Transverse colon (tissue), 4 donors: Measurements from ENCODE around the gene ZFAND3. TPM values are rescaled to one million over a fixed set of nuclear protein-coding genes. Genes with fewer than 3 reads are reported as not detected.

Source experiments
- DNase-seq: peaks from one replicate; pipeline ENCODE4 v3.0.0-alpha.2; 2019
- H3K27ac ChIP-seq, 4 donors: fragments of 200-600 bp; sonication (generic); 2 replicates each; pipeline ENCODE4 v1.5.1; 2016 to 2018; ENCODE audit warnings: inconsistent platforms in 4 of 4
- H3K27me3 ChIP-seq: fragments of 200-600 bp; sonication (generic); 2 replicates; pipeline ENCODE4 v1.5.1; 2017; ENCODE audit warnings: inconsistent platforms
- H3K36me3 ChIP-seq, 4 donors: fragments of 200-600 bp; sonication (generic); 2 replicates each; pipeline ENCODE4 v1.5.1; 2017 to 2019; ENCODE audit warnings: inconsistent platforms in 4 of 4
- H3K4me1 ChIP-seq, 4 donors: fragments of 200-600 bp; sonication (generic); 2 replicates each; pipeline ENCODE4 v1.5.1; 2017 to 2020; ENCODE audit warnings: inconsistent platforms in 4 of 4
- H3K4me3 ChIP-seq, 4 donors: fragments of 200-600 bp; sonication (generic); 1 replicate in 1 of 4; 2 replicates in 3 of 4; pipeline versions ENCODE4 v1.5.1 to v1.6.1; 2017 to 2019; ENCODE audit warnings: inconsistent platforms in 4 of 4
- H3K9me3 ChIP-seq, 2 donors: fragments of 200-600 bp; sonication (generic); 2 replicates each; pipeline ENCODE4 v1.5.1; 2017 to 2019; ENCODE audit warnings: inconsistent platforms in 2 of 2
- EP300 ChIP-seq: sonication (generic); formaldehyde crosslinking; IDR thresholded peaks from one replicate; pipeline ENCODE4 v1.6.1; 2017; ENCODE audit warnings: antibody characterized with exemption, low read depth
- POLR2A ChIP-seq: fragments of 450-650 bp; IDR thresholded peaks from one replicate; pipeline ENCODE4 v1.6.1; 2016; ENCODE audit warnings: antibody characterized with exemption, mild to moderate bottlenecking, moderate library complexity
- POLR2AphosphoS5 ChIP-seq, 3 donors: sonication (generic); formaldehyde crosslinking; IDR thresholded peaks; one replicate each; pipeline ENCODE4 v1.6.1; 2016; ENCODE audit warnings: antibody characterized with exemption in 3 of 3
- WGBS, 2 donors: methylation state at CpG; one replicate each; pipeline ENCODE4 v1.1.5; 2018; ENCODE audit warnings: low coverage in 1 of 2; 5-methylcytosine and 5-hydroxymethylcytosine counted together
- in situ Hi-C, 4 donors: fragments of 200-750 bp; cut with MboI; loops; one replicate each; pipeline versions ENCODE4 v1.15.0 to v1.15.1; 2017; ENCODE audit warnings: low sequenced_read_pairs in 3 of 4, low pct_ligation_motif_present in 1 of 4, low pct_unique_long_range_greater_than_20kb in 1 of 4
- intact Hi-C: fragments of 100-400 bp; cut with DNase I; formaldehyde crosslinking; loops from one replicate; pipeline ENCODE4 v1.15.1; 2023; ENCODE audit warnings: low total_unique reads
- total RNA-seq, 4 donors: library from RNA; depleted of rRNA; stranded (reverse); fragments of >200 nt; gene quantifications; one replicate each; pipeline ENCODE4 v1.1.0, GENCODE V29; 2016
- TF ChIP-seq, protein P1 (sequence below), 5 experiments: fragments of 200-600 bp in 3 of 5; fragments of 450-650 bp in 2 of 5; sonication (generic) in 3 of 5; IDR thresholded peaks; 1 replicate in 2 of 5; 2 replicates in 3 of 5; pipeline ENCODE4 v1.5.1; 2016 to 2017; ENCODE audit warnings: antibody characterized with exemption in 5 of 5, inconsistent platforms in 3 of 5, mild to moderate bottlenecking in 2 of 5, moderate library complexity in 1 of 5

Gene ZFAND3
- total RNA-seq, 4 donors from 2014 or later, result 20.5 to 83.4 (median 36.5) TPM

DNA sequence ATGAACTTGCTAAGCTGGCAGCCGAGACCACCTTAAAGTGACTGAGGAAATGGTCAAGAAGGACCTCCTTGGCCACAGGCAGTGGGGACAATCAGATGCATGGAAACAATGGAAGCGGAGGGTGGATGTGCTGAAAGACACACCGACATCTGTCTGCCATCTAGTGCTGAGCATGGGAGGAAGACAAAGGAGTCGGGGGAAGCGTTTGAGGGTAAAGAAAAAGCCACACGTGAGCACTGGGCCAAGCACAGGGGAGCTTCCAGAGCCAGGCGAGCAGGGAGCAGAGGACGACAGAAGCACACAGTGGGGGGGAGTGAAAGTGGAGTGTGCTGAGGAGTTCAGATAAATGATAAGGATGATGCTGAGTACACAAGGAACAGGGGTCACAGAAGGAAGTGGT is 367.8 kb downstream of the ZFAND3 start:
- no peak for DNase-seq
- in situ Hi-C loops, result no loop called here
- H3K4me3 ChIP-seq, result no peak overlapping the region
- TF ChIP-seq, protein P1, sequence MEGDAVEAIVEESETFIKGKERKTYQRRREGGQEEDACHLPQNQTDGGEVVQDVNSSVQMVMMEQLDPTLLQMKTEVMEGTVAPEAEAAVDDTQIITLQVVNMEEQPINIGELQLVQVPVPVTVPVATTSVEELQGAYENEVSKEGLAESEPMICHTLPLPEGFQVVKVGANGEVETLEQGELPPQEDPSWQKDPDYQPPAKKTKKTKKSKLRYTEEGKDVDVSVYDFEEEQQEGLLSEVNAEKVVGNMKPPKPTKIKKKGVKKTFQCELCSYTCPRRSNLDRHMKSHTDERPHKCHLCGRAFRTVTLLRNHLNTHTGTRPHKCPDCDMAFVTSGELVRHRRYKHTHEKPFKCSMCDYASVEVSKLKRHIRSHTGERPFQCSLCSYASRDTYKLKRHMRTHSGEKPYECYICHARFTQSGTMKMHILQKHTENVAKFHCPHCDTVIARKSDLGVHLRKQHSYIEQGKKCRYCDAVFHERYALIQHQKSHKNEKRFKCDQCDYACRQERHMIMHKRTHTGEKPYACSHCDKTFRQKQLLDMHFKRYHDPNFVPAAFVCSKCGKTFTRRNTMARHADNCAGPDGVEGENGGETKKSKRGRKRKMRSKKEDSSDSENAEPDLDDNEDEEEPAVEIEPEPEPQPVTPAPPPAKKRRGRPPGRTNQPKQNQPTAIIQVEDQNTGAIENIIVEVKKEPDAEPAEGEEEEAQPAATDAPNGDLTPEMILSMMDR (IDR thresholded peaks at IDR 0.05), result no peak
- TF ChIP-seq EP300, result no peak
- TF ChIP-seq POLR2AphosphoS5 (IDR thresholded peaks at IDR 0.05), result no peak
- no peak for TF ChIP-seq POLR2A
- H3K27me3 ChIP-seq, result no peaks in the 10 kb centered on the region
- intact Hi-C loops, result no loop called here
- H3K4me1 ChIP-seq, result no peaks in the 10 kb centered on the region
- no peaks in the 10 kb centered on the region for H3K36me3 ChIP-seq
- WGBS, 2 donors, result 76 to 79% methylated on average over 3 to 8 of the region's 8 CpGs
- H3K27ac ChIP-seq, result no peak overlapping the region
- no peaks in the 10 kb centered on the region for H3K9me3 ChIP-seq

DNA sequence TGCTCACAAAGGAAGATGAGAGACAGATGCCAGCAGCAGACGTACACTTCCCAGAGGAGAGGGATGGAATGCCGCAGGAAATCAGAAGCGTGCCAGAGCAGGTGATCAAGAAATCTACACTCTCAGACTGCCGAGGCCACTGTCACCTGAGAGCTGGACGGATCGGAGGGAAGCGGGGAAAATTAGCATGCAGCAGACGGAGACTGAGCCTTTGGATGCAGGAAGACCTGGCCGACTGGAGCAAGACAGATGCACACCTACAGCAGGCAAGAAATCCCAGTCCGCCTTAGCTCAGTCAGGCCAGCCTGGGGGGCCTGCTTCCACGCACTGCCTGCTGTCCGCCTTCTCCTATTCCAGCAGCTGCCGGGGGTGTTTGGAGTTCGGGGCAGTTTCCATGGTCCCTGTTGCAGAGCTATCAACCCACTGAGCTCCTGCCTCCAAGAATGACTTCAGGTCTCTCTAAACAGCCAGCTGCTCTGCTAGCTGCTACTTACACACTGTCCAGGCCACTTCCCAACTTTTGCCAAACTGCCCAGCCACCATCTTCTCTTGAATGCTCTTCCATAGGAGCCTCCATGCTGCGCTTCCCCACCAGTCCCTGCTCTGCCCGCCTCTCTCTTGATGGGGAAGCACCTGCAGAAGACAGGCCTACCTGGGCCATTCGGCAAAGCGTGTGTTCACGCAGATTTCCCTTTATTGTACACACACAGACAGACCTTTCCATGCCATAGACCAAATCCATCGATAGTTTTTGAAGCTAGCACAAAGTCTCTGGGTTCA is 368.5 kb downstream of the ZFAND3 start:
- Histone ChIP-seq H3K27ac (no peak overlapping the region), H3K36me3 (no peaks in the 10 kb centered on the region), H3K4me1 (no peaks in the 10 kb centered on the region), H3K4me3 (no peak overlapping the region), H3K9me3 (no peaks in the 10 kb centered on the region), H3K27me3 (no peaks in the 10 kb centered on the region)
- in situ Hi-C loops, result no loop called here
- DNase-seq, result no peak
- WGBS, 2 donors, result 95 to 96% methylated on average over 14 to 20 of the region's 20 CpGs
- intact Hi-C loops, result no loop called here
- TF ChIP-seq POLR2AphosphoS5 (IDR thresholded peaks at IDR 0.05) (no peak), POLR2A (no peak), EP300 (no peak)
- TF ChIP-seq, protein P1 (IDR thresholded peaks at IDR 0.05), result no peak

DNA sequence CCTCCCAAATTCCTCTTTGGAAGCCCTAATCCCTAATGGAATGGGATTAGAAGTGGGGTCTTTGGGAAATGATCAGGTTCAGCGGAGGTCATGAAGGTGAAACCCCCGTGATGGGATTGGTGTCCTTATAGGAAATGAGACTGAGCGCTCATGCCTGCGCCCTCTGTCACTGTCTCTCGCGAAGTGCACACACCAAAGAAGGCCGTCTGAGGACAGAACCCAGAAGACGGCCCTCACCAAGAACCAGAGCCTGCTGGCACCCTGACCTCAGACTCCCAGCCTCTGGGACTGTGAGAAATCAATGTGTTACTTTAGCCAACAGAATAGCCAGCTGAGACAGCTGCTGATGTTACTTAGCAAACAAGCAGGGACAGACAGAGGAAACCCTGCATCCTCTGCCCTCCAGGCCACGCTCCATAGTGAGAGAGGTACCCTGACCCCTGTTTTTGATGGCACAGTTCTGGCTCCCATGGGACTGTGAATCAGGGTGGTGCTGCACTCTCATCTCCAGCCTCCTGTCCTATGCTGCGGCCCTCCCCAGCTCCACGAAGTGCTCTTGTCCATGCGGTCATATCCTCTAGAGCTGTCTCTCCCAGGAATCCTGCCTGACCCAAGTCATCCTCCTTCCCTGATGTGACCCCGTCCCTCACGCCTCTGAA is 369.3 kb downstream of the ZFAND3 start:
- Histone ChIP-seq H3K4me1 (no peaks in the 10 kb centered on the region), H3K9me3 (no peaks in the 10 kb centered on the region), H3K27ac (no peak overlapping the region), H3K36me3 (no peaks in the 10 kb centered on the region), H3K4me3 (no peak overlapping the region), H3K27me3 (no peaks in the 10 kb centered on the region)
- WGBS, 2 donors, result 96 to 97% methylated on average over 5 to 14 of the region's 14 CpGs
- DNase-seq, result no peak
- in situ Hi-C loops (no loop called here), intact Hi-C loops (no loop called here)
- TF ChIP-seq POLR2A, result no peak
- no peak for TF ChIP-seq EP300
- TF ChIP-seq, protein P1 (IDR thresholded peaks at IDR 0.05), result no peak
- TF ChIP-seq POLR2AphosphoS5 (IDR thresholded peaks at IDR 0.05), result no peak

DNA sequence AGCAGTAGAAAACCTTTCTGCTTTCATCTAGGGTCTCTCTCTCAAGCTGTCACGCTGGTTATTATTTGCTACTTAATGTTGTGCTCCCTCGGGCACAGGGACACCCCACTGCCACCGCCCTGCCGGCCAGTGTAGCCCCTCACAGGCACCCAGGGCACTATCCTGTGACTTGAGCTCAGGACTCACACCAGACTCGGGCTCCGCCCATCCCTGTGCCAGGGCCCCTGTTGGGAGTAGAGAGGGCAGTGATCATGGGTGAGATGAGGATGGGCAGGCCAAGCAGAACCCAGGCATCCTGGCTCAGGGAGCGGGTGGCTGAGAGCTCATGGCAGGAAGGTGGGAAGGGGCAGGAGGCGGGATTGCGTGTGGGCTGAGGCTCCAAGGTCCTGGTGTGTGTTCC is 371.9 kb downstream of the ZFAND3 start:
- TF ChIP-seq POLR2A (no peak), EP300 (no peak), POLR2AphosphoS5 (IDR thresholded peaks at IDR 0.05) (no peak)
- TF ChIP-seq, protein P1 (IDR thresholded peaks at IDR 0.05), result no peak
- Histone ChIP-seq H3K4me1 (no peaks in the 10 kb centered on the region), H3K27me3 (no peaks in the 10 kb centered on the region), H3K36me3 (no peaks in the 10 kb centered on the region), H3K4me3 (no peak overlapping the region), H3K27ac (no peak overlapping the region), H3K9me3 (no peaks in the 10 kb centered on the region)
- DNase-seq, result no peak
- 95 to 100% methylated on average over 2 to 9 of the region's 9 CpGs for WGBS, 2 donors
- in situ Hi-C loops, result no loop called here
- intact Hi-C loops, result no loop called here
